Measurements from ENCODE around the gene CCDC174.

GRCh38 chr3:14703128-14703750 is 51.7 kb downstream of the CCDC174 start:
- TF ChIP-seq, protein P1, sequence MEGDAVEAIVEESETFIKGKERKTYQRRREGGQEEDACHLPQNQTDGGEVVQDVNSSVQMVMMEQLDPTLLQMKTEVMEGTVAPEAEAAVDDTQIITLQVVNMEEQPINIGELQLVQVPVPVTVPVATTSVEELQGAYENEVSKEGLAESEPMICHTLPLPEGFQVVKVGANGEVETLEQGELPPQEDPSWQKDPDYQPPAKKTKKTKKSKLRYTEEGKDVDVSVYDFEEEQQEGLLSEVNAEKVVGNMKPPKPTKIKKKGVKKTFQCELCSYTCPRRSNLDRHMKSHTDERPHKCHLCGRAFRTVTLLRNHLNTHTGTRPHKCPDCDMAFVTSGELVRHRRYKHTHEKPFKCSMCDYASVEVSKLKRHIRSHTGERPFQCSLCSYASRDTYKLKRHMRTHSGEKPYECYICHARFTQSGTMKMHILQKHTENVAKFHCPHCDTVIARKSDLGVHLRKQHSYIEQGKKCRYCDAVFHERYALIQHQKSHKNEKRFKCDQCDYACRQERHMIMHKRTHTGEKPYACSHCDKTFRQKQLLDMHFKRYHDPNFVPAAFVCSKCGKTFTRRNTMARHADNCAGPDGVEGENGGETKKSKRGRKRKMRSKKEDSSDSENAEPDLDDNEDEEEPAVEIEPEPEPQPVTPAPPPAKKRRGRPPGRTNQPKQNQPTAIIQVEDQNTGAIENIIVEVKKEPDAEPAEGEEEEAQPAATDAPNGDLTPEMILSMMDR (IDR thresholded peaks at IDR 0.05; ENCODE audit: low read depth, low read length, poor library complexity, severe bottlenecking) = no peak
- no peak for TF ChIP-seq EZH2phosphoT487 (IDR thresholded peaks at IDR 0.05; ENCODE audit: borderline replicate concordance, low read length)
